Keratinocyte (primary cell): ENCODE results near the gene CCDC157. TPM values are rescaled to one million over a fixed set of nuclear protein-coding genes. Genes with fewer than 3 reads are reported as not detected.

Experiments
- DNase-seq: peaks from one replicate; pipeline ENCODE4 v3.0.0-alpha.2; 2011; ENCODE audit warnings: low read depth, missing footprints, low spot score
- FAIRE-seq: peaks from 2 replicates; lab custom pipeline; 2011; peaks lifted over from hg19 to GRCh38; lab: Jason Lieb, UNC
- H2AFZ ChIP-seq: 2 replicates; pipeline ENCODE4 v1.6.0; 2012; ENCODE audit warnings: low read length, control low read depth, inconsistent platforms; ENCODE audit not compliant: control insufficient read depth
- H3K27ac ChIP-seq: 2 replicates; pipeline ENCODE4 v1.5.1; 2011; ENCODE audit warnings: low read length; ENCODE audit not compliant: control insufficient read depth, insufficient read depth
- H3K27me3 ChIP-seq: 3 replicates; pipeline ENCODE4 v1.6.0; 2011; ENCODE audit warnings: low read length; ENCODE audit not compliant: control insufficient read depth, insufficient read depth; ENCODE audit errors: extremely low read depth
- H3K36me3 ChIP-seq, 2 experiments: 2 replicates in 1 of 2; 3 replicates in 1 of 2; pipeline ENCODE4 v1.5.1; 2011; ENCODE audit warnings: low read length in 2 of 2, mild to moderate bottlenecking in 1 of 2; ENCODE audit not compliant: control insufficient read depth in 2 of 2, insufficient read depth in 2 of 2; ENCODE audit errors: extremely low read depth in 1 of 2
- H3K4me1 ChIP-seq: 3 replicates; pipeline ENCODE4 v1.5.1; 2011; ENCODE audit warnings: low read length; ENCODE audit not compliant: control insufficient read depth, insufficient read depth; ENCODE audit errors: extremely low read depth
- H3K4me2 ChIP-seq: 3 replicates; pipeline ENCODE4 v1.6.0; 2011; ENCODE audit warnings: low read depth, low read length; ENCODE audit not compliant: control insufficient read depth, insufficient read depth; ENCODE audit errors: extremely low read depth
- H3K4me3 ChIP-seq, 3 experiments: fragments of 200-600 bp in 1 of 3; sonication (generic) in 1 of 3; 2 replicates in 2 of 3; 3 replicates in 1 of 3; pipeline ENCODE4 v1.5.1; 2011 to 2016; ENCODE audit warnings: low read length in 3 of 3, mild to moderate bottlenecking in 3 of 3, control low read depth in 2 of 3, inconsistent platforms in 1 of 3, low read depth in 1 of 3, mixed read lengths in 1 of 3, mixed run types in 1 of 3, moderate library complexity in 1 of 3; ENCODE audit not compliant: control insufficient read depth in 2 of 3, insufficient read depth in 2 of 3; ENCODE audit errors: extremely low read depth in 1 of 3
- H3K79me2 ChIP-seq: 2 replicates; pipeline ENCODE4 v1.6.0; 2012; ENCODE audit warnings: low read length; ENCODE audit not compliant: control insufficient read depth, insufficient read depth
- H3K9ac ChIP-seq: 3 replicates; pipeline ENCODE4 v1.6.0; 2011; ENCODE audit warnings: low read length; ENCODE audit not compliant: control insufficient read depth, insufficient read depth; ENCODE audit errors: extremely low read depth
- H3K9me1 ChIP-seq: 3 replicates; pipeline ENCODE4 v1.6.0; 2011; ENCODE audit warnings: low read length; ENCODE audit not compliant: control insufficient read depth, insufficient read depth; ENCODE audit errors: extremely low read depth
- H3K9me3 ChIP-seq: 2 replicates; pipeline ENCODE4 v1.5.1; 2012; ENCODE audit warnings: low read depth, low read length; ENCODE audit not compliant: control insufficient read depth
- H4K20me1 ChIP-seq: 3 replicates; pipeline ENCODE4 v1.6.0; 2011; ENCODE audit warnings: low read length; ENCODE audit not compliant: control insufficient read depth, insufficient read depth; ENCODE audit errors: extremely low read depth
- CTCF ChIP-seq, 3 experiments: IDR thresholded peaks in 1 of 3; conservative IDR thresholded peaks in 1 of 3; optimal IDR thresholded peaks in 1 of 3; 2 replicates in 2 of 3; 3 replicates in 1 of 3; pipeline versions ENCODE3 to v1.5.1; 2011; ENCODE audit warnings: low read length in 3 of 3, mild to moderate bottlenecking in 3 of 3, moderate library complexity in 2 of 3, control low read depth in 1 of 3, inconsistent platforms in 1 of 3; ENCODE audit not compliant: insufficient read depth in 2 of 3; ENCODE audit errors: extremely low read depth in 1 of 3
- EZH2 ChIP-seq: IDR thresholded peaks from one replicate; pipeline ENCODE4 v1.6.1; 2012; ENCODE audit warnings: inconsistent platforms, mild to moderate bottlenecking, low read length, moderate library complexity
- dilution Hi-C: fragments of 300-500 bp; cut with MboI; formaldehyde crosslinking; loops from one replicate; pipeline ENCODE4 v1.7.0; 2020; ENCODE audit warnings: low sequenced_read_pairs; ENCODE audit not compliant: extremely low pct_ligation_motif_present
- polyA plus RNA-seq, 5 experiments: library from polyadenylated mRNA; depleted of rRNA in 3 of 5; stranded (reverse) in 3 of 5; stranded (forward) in 1 of 5; unstranded in 1 of 5; fragments of >200 nt; gene quantifications; 1 replicate in 1 of 5; 2 replicates in 3 of 5; 3 replicates in 1 of 5; pipeline versions ENCODE4 v1.2.1 to v1.2.3, GENCODE V29; 2011 to 2012; ENCODE audit warnings: missing spikeins in 2 of 5, low read depth in 1 of 5, low replicate concordance in 1 of 5

Gene CCDC157
- polyA plus RNA-seq, 1 donor (not counting 4 experiments of a cell fraction or from before 2014, with no cell fraction given) = 1.3 TPM

- Histone ChIP-seq H3K4me1 (peaks cover 8% of the 10 kb centered on the region), H3K4me3 (peak within 1 kb of the TSS; percentile 58 to 72 (median 62)), H3K9ac (peak within 1 kb of the TSS; percentile 66), H3K79me2 (no peaks in the 10 kb centered on the region), H3K9me1 (no peaks in the 10 kb centered on the region), H2AFZ (peak within 1 kb of the TSS; percentile 82), H3K27ac (peak within 1 kb of the TSS; percentile 4), H3K9me3 (no peaks in the 10 kb centered on the region), H4K20me1 (no peaks in the 10 kb centered on the region), H3K4me2 (peak within 1 kb of the TSS; percentile 76), H3K27me3 (no peaks in the 10 kb centered on the region), H3K36me3 (peaks cover 0 to 10% of the 10 kb centered on the region in 2 experiments)
- FAIRE-seq (no peak), DNase-seq (no peak)
- dilution Hi-C loops = no loop called here
- TF ChIP-seq EZH2 = no peak
- peak; percentile 54 to 88 (median 69) for TF ChIP-seq CTCF (optimal IDR thresholded peaks at IDR 0.05 in 1 of 3, IDR thresholded peaks at IDR 0.05 in 1 of 3, conservative IDR thresholded peaks at IDR 0.05 in 1 of 3; ENCODE audit: extremely low read depth in 1 of 3, insufficient read depth in 2 of 3, low read length in 3 of 3)
Observed at GRCh38 chr22:30386960-30387827, 30.4 kb downstream of the CCDC157 start, which contains the start of gene RNF215. RNF215 (minus strand) TSS chr22:30387411; CDS start chr22:30387313, 98 bp downstream.

- dilution Hi-C loops = no loop called here
- no peak overlapping the region for H3K9ac ChIP-seq
- H3K27me3 ChIP-seq = no peaks in the 10 kb centered on the region
- H3K4me3 ChIP-seq = no peak overlapping the region
- H3K4me2 ChIP-seq = no peak overlapping the region
- peak; percentile 90 for FAIRE-seq
- no peaks in the 10 kb centered on the region for H3K9me1 ChIP-seq
- DNase-seq = no peak
- H4K20me1 ChIP-seq = no peaks in the 10 kb centered on the region
- H3K4me1 ChIP-seq = peaks cover 8% of the 10 kb centered on the region
- no peak for TF ChIP-seq EZH2
- TF ChIP-seq CTCF (optimal IDR thresholded peaks at IDR 0.05 in 1 of 3, IDR thresholded peaks at IDR 0.05 in 1 of 3, conservative IDR thresholded peaks at IDR 0.05 in 1 of 3; ENCODE audit: extremely low read depth in 1 of 3, insufficient read depth in 2 of 3, low read length in 3 of 3) = peak; percentile 84 to 98 (median 90)
- H2AFZ ChIP-seq = peak overlapping the region; percentile 12
- no peak overlapping the region for H3K27ac ChIP-seq
- H3K79me2 ChIP-seq = no peaks in the 10 kb centered on the region
- no peaks in the 10 kb centered on the region for H3K9me3 ChIP-seq
- no peaks in the 10 kb centered on the region for H3K36me3 ChIP-seq
Observed at GRCh38 chr22:30390974-30391691, 34.3 kb downstream of the CCDC157 start.
